HG02943 (cell line): ENCODE measurements around the gene SIRT6.
A peak's percentile ranks its signal among the peaks of the same experiment; 100 is the strongest.
"Not testable (repeated sequence)": the region's sequence is repeated elsewhere in the genome, so short reads cannot be mapped to it uniquely, and the experiment has no call there.

Experiments
- ATAC-seq: cut with Tn5 transposase; IDR thresholded peaks from one replicate; pipeline ENCODE4 v1.9.1; 2021; ENCODE audit warnings: mild to moderate bottlenecking, low read depth, moderate library complexity; ENCODE audit not compliant: unreplicated experiment

The SIRT6 gene

GRCh38 chr19:4182084-4182810 is at the start of gene SIRT6, which contains the start of gene ANKRD24:
Gene SIRT6, minus strand, starts transcription at chr19:4182563. Its CDS starts 24 bp downstream, at chr19:4182539.
Gene ANKRD24, plus strand, starts transcription at chr19:4182689. Its CDS starts 3,737 bp downstream, at chr19:4186426.
- ATAC-seq: peak; percentile 61

- ATAC-seq: not testable (repeated sequence)
Observed at GRCh38 chr19:4232139-4232538, 49.8 kb upstream of the SIRT6 start.

- ATAC-seq: not testable (repeated sequence)
Observed at GRCh38 chr19:4231521-4231920, 49.2 kb upstream of the SIRT6 start.

- ATAC-seq: not testable (repeated sequence)
Observed at GRCh38 chr19:4230237-4230636, 47.9 kb upstream of the SIRT6 start.

DNA sequence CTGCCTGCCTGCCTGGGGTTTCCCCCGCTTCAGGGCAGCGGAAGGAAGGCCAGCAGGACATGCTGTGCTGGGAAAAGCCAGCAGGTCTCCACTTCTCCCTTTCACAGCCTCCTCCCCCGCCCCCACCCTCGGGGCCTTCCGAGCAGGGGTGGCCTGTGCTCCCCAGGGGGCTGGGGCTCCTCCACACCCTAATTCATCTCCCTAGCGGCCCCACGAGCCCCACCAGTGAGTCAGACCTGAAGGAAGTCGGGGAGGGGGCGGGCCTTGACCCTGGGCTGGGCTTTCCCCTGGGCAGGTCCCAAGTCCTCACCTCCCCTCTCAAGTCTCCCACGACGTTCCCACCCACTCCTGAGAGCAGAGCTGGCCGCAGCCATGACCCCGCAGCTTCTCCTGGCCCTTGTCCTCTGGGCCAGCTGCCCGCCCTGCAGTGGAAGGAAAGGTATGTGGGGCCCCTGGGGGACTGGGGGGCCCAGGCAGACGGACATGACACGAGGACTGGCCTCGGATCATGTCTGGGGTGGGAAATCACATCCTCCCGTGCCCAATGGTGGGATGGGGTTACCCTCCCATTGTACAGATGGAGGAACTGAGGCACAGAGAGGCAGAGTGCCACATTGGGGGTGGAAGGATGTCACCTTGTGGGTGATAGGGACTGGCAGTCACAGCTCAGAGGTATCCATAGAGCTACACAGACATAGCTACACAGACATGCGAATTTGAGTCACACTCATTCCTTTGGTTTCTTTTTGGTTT is 47.0 kb upstream of the SIRT6 start, which contains the start of gene EBI3:
Gene EBI3 (plus strand): TSS at position 345 of the 753 bp plus-strand sequence. CDS start 28 bp downstream, at position 373.
- no peak for ATAC-seq

DNA sequence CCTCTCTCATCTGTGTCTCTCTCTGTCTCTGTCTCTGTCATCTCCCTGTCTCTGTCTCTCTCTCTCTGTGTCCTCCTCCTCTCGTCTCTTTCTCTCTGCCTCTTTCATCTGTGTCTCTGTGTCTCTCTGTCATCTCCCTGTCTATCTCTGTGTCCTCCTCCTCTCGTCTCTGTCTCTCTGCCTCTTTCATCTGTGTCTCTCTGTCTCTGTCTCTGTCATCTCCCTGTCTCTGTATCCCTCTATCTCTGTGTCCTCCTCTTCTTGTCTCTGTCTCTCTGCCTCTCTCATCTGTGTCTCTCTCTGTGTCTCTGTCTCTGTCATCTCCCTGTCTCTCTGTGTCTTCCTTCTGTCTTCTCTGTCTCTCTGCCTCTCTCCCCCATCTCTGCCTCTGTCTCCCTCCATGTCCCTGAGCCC is 46.4 kb upstream of the SIRT6 start:
- no peak for ATAC-seq

DNA sequence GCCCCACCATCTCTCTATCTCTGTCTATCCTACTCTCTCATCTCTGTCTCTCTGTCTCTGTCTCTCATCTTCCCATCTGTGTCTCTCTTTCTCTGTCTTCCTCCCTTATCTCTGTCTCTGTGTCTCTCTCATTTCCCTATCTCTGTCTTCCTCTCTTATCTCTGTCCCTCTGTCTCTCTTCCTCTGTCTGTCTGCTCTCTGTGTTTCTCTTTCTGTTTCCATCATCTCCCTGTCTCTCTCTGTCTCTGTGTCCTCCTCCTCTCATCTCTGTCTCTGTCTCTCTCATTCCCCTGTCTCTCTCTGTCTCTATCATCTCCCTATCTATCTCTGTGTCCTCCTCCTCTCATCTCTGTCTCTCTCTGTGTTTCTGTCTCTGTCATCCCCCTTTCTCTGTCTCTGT is 45.4 kb upstream of the SIRT6 start:
- no peak for ATAC-seq

DNA sequence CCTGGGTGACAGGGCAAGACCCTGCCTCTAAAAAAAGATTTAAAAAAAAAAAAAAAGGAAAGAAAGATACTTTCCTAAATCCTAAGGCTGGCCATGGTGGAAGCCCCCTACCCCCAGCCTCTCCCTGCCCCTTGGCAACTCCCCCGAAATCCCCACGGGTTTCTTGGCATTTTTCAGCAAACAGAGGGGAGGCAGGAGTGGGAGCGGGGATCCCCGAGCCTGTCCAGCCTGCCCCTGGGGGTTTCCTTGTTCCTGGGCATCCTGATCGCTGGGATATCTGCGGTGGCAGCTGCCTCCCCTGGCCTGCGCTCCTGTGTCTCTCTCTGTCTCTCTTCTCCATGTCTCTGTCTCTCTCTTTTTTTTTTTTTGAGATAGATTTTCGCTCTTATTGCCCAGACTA is 43.5 kb upstream of the SIRT6 start:
- ATAC-seq: no peak

- no peak for ATAC-seq
Observed at GRCh38 chr19:4224470-4224869, 42.1 kb upstream of the SIRT6 start.

DNA sequence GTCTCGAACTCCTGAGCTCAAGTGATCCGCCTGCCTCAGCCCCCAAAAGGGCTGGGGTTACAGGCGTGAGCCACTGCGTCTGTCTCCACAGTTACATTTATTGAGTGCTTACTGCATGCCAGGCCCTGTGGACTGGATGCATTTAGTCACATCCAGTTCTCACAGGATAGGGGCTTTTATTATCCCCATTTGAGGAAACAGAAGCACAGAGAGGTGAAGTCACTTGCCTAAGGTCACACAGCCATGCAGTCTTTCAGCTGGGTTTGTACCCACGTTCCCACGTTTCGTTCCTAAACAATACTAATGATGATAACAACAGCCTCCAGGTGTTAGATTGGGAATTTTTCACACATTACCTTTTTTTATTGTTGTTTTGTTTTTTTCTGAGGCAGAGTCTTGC is 37.8 kb upstream of the SIRT6 start:
- ATAC-seq: no peak

DNA sequence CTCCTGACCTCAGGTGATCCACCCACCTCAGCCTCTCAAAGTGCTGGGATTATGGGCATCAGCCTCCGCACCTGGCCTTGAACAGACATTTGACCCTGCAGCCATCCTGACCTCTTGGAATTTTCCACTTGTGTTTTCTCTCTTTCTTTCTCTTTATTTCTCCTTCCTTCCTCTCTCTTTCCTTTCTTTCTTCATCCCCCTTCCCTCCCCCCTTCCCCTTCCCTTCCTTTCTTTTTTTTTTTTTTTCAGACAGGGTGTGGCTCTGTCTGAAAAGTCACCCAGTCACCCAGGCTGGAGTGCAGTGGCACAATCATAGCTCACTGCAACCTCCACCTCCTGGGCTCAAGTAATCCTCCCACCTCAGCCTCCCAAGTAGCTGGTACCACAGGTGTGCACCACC is 36.2 kb upstream of the SIRT6 start:
- not testable (repeated sequence) for ATAC-seq

DNA sequence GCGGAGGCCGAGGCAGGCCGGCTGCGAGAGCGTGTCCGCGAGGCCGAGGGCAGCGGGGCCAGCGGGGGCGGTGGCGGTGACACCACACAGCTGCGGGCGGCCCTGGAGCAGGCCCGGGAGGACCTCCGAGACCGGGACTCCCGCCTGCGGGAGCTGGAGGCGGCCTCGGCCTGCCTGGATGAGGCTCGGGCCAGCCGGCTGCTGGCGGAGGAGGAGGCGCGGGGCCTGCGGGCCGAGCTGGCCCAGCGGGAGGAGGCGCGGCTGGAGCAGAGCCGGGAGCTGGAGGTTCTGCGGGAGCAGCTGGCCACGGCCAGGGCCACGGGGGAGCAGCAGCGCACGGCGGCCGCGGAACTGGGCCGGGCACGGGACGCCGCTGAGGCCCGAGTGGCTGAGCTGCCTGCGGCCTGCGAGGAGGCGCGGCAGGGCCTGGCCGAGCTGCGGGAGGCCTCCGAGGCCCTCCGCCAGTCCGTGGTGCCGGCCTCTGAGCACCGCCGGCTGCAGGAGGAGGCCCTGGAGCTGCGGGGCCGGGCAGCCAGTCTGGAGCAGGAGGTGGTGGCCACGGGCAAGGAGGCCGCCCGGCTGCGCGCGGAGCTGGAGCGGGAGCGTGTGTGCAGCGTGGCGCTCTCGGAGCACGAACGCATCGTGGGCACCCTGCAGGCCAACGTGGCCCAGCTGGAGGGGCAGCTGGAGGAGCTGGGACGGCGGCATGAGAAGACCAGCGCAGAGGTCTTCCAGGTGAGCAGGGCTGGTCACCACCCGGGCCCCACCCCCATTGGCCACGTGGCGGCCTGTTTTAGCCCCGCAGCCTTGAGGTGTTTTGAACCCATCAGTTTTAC is 35.3 kb upstream of the SIRT6 start:
- no peak for ATAC-seq

GRCh38 chr19:4216846-4217245 is 34.5 kb upstream of the SIRT6 start:
- no peak for ATAC-seq

GRCh38 chr19:4215807-4216206 is 33.4 kb upstream of the SIRT6 start:
- ATAC-seq: no peak

DNA sequence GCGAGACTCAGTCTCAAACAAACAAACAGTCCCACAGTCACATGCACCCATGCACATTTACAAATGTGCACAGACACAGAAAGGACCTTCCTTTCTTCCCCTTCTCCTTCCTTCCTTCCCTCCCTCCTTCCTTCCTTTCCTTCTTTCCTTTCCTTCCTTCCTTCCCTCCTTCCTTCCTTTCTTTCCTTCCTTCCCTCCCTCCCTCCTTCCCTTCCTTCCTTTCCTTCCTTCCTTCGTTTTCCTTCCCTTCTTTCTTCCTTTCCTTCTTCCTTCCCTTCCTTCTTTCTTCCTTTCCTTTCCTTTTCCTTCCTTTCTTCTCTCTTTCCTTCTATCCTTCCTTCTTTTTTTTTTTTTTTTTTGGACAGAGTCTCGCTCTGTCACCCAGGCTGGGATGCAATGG is 30.8 kb upstream of the SIRT6 start:
- no peak for ATAC-seq

DNA sequence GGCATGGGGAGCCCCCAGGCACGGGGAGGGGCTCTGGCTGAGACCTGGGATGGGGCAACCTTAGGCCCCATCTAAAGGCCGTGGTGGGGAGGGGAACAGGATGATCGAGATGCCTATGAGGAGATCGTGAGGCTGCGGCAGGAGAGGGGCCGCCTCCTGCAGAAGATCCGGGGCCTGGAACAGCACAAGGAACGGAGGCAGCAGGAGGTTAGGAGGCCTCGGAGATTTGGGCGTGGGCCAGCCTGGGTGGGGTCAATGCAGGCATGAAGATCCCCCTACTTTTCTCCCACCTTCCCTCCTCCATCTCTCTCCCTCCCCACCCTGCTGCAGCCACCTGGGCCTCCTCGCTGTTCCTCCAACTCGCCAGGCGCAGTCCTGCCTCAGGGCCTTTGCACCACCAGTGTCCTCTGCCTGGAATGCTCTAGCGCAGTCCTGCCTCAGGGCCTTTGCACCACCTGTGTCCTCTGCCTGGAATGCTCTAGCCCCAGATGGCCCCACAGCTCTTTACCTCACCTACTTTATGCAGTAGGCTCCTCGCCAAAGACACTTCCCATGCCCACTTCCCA is 27.9 kb upstream of the SIRT6 start:
- no peak for ATAC-seq

DNA sequence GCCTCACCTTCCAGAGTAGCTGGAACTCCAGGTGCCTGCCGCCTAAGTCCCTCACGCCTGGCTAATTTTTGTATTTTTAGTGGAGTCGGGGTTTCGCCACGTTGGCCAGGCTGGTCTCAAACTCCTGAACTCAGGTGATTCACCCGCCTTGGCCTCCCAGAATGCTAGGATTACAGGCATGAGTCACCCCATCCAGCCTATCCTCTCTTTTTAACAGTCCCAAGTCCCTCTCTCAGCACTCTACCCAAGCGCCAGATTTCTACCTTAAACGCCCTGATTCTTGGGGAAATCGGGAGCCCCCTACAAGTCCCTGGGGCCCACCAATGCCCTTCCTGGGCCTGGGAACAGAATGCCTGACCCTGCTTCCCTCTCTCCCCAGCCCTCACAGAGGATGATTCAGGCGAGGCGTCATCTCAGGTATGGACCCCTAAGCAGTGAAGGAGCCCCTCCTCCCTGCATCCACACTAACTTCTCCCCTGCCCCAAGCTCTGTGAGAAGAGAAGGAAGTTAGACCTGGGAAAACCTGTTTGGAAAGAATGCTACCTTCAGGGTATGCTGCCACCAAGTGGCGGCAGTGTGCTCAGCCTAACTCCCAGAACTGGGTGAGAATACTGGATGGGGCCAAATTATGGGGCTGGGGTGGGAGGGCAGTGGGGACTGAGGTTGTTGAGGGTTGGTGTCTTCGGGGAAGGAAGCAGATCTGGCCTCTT is 26.2 kb upstream of the SIRT6 start:
- no peak for ATAC-seq

DNA sequence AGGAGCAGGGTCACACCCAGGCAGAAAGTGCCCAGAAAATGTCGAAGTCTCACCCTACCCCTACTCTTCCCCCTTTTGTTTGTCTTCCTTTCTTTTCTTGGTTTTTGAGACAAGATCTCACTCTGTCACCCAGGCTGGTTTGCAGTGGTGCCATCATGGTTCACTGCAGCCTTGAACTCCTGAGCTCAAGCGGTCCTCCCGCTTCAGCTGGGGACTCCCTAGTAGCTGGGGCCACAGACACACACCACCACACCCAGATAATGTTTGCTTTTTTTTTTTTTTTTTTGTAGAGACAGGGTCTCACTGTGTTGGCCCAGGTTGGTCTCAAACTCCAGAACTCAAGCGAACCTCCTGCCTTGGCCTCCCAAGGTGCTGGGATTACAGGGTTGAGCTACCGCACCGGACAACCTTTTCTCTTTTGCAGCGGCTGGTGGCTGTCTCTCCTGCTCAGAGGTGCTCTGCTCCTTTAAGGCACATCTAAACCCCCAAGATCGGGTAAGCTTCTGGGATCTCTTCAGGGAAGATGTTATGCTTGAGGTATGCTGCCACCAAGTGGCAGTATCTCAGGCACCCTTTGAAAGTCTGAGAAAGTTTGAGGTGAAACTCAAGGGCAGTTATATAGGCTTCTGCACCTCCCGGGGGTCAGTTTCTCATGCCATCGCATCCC is 24.6 kb upstream of the SIRT6 start:
- ATAC-seq: no peak

DNA sequence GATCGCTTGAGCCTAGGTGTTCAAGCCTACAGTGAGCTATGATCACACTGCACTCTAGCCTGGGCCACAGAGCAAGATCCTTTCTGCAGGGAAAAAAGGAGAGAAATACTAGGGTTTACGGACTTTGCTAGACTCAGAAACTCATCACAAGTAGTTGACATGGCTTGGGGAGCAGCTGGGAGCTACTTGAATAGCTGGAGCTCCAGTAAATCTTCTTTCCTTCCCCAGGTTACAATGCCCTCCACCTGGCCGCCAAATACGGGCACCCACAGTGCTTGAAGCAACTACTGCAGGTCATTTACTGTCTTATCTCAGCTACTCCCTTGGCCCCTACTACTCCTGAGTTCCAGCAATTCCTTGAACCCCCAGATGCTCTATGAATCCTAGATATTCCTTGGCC is 19.4 kb upstream of the SIRT6 start:
- no peak for ATAC-seq
